Ovary (tissue), 3 donors: ENCODE measurements around the gene THOC7.

ENCODE experiments used
- EP300 ChIP-seq: sonication (generic); formaldehyde crosslinking; IDR thresholded peaks from one replicate; pipeline ENCODE4 v1.6.1; 2017; ENCODE audit warnings: antibody characterized with exemption
- POLR2A ChIP-seq: fragments of 450-650 bp; IDR thresholded peaks from one replicate; pipeline ENCODE4 v1.6.1; 2017; ENCODE audit warnings: antibody characterized with exemption, mild to moderate bottlenecking, moderate library complexity
- TF ChIP-seq, protein P1 (sequence below), 3 donors: fragments of 450-650 bp in 2 of 3; fragments of 200-600 bp in 1 of 3; IDR thresholded peaks; one replicate each; pipeline versions ENCODE4 v1.5.1 to v1.8.0; 2016 to 2022; ENCODE audit warnings: antibody characterized with exemption in 3 of 3, mild to moderate bottlenecking in 1 of 3
- donor health status: DM: no; HTN: no; CAD: no.

DNA sequence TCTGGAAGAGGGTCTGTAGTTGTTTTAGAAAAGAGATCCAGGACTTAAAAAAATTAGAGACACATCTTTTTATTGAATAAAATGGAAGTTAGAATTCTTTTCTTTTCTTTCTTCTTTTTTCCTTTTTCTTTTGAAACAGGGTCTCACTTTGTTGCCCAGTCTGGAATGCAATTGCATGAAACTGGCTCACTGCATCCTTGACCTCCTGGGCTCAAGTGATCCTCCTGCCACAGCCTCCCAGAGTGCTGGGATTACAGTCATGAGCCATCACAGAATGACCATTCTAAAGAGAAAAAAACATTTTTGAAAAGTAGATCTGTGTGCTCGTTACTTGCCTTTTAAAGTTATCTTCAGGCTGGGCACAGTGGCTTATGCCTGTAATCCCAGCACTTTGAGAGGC, 3.6 kb upstream of the THOC7 start:
- no peak for TF ChIP-seq POLR2A
- TF ChIP-seq, protein P1, sequence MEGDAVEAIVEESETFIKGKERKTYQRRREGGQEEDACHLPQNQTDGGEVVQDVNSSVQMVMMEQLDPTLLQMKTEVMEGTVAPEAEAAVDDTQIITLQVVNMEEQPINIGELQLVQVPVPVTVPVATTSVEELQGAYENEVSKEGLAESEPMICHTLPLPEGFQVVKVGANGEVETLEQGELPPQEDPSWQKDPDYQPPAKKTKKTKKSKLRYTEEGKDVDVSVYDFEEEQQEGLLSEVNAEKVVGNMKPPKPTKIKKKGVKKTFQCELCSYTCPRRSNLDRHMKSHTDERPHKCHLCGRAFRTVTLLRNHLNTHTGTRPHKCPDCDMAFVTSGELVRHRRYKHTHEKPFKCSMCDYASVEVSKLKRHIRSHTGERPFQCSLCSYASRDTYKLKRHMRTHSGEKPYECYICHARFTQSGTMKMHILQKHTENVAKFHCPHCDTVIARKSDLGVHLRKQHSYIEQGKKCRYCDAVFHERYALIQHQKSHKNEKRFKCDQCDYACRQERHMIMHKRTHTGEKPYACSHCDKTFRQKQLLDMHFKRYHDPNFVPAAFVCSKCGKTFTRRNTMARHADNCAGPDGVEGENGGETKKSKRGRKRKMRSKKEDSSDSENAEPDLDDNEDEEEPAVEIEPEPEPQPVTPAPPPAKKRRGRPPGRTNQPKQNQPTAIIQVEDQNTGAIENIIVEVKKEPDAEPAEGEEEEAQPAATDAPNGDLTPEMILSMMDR (IDR thresholded peaks at IDR 0.05): no peak
- TF ChIP-seq EP300: no peak
